Thyroid gland (tissue), 4 donors: ENCODE data around the gene DPYD. TPM values are rescaled to one million over a fixed set of nuclear protein-coding genes. Genes with fewer than 3 reads are reported as not detected.

ENCODE experiments used
- DNase-seq, 2 donors: peaks; one replicate each; pipeline ENCODE4 v3.0.0-alpha.2; 2019
- H3K27ac ChIP-seq, 3 donors: fragments of 200-600 bp; sonication (generic); 1 replicate in 2 of 3; 2 replicates in 1 of 3; pipeline ENCODE4 v1.5.1; 2016 to 2019; ENCODE audit warnings: mild to moderate bottlenecking in 1 of 3, moderate library complexity in 1 of 3
- H3K27me3 ChIP-seq: fragments of 200-600 bp; sonication (generic); one replicate; pipeline ENCODE4 v1.5.1; 2019
- H3K36me3 ChIP-seq, 2 donors: fragments of 200-600 bp; sonication (generic); one replicate each; pipeline ENCODE4 v1.5.1; 2016 to 2019
- H3K4me1 ChIP-seq, 2 donors: fragments of 200-600 bp; sonication (generic); one replicate each; pipeline ENCODE4 v1.5.1; 2017 to 2019
- H3K4me3 ChIP-seq, 3 donors: fragments of 200-600 bp; sonication (generic); replicated peaks in 1 of 3; 1 replicate in 2 of 3; 2 replicates in 1 of 3; pipeline ENCODE4 v1.5.1; 2016; ENCODE audit warnings: mild to moderate bottlenecking in 1 of 3
- H3K9me3 ChIP-seq: fragments of 200-600 bp; sonication (generic); one replicate; pipeline ENCODE4 v1.5.1; 2017
- CTCF ChIP-seq, 6 experiments: fragments of 200-600 bp in 3 of 6; fragments of 450-650 bp in 3 of 6; sonication (generic) in 3 of 6; IDR thresholded peaks; one replicate each; pipeline ENCODE4 v1.5.1; 2016 to 2019; ENCODE audit warnings: antibody characterized with exemption in 6 of 6, mild to moderate bottlenecking in 2 of 6, inconsistent platforms in 1 of 6, moderate library complexity in 1 of 6
- POLR2A ChIP-seq, 2 donors: fragments of 450-650 bp; IDR thresholded peaks; one replicate each; pipeline ENCODE4 v1.6.1; 2017; ENCODE audit warnings: antibody characterized with exemption in 2 of 2, mild to moderate bottlenecking in 2 of 2, moderate library complexity in 1 of 2
- WGBS, 2 donors: methylation state at CpG; one replicate each; pipeline ENCODE4 v1.1.5; 2017; 5-methylcytosine and 5-hydroxymethylcytosine counted together
- intact Hi-C: fragments of 100-400 bp; cut with DNase I; formaldehyde crosslinking; loops from one replicate; pipeline ENCODE4 v1.15.1; 2023
- total RNA-seq, 4 donors: library from RNA; depleted of rRNA; stranded (reverse); fragments of >200 nt; gene quantifications; one replicate each; pipeline ENCODE4 v1.2.3, GENCODE V29; 2016

DPYD gene
- total RNA-seq, 4 donors from 2014 or later, result 27.3 to 54.0 (median 39.5) TPM

GRCh38 chr1:97553971-97554370 lies 366.9 kb downstream of the DPYD start:
- Histone ChIP-seq H3K36me3 (no peaks in the 10 kb centered on the region), H3K27ac (no peak overlapping the region), H3K4me1 (no peaks in the 10 kb centered on the region), H3K9me3 (no peaks in the 10 kb centered on the region), H3K27me3 (no peaks in the 10 kb centered on the region), H3K4me3 (no peak overlapping the region)
- no peak for DNase-seq
- 76 to 80% methylated on average over 2 of the region's 2 CpGs for WGBS, 2 donors
- intact Hi-C loops, result no loop called here
- no peak for TF ChIP-seq CTCF (IDR thresholded peaks at IDR 0.05)
- TF ChIP-seq POLR2A (IDR thresholded peaks at IDR 0.05), result no peak

- H3K27ac ChIP-seq, result no peak overlapping the region
- H3K9me3 ChIP-seq, result no peaks in the 10 kb centered on the region
- TF ChIP-seq POLR2A (IDR thresholded peaks at IDR 0.05), result no peak
- TF ChIP-seq CTCF (IDR thresholded peaks at IDR 0.05), result no peak
- H3K4me3 ChIP-seq, result no peak overlapping the region
- no peaks in the 10 kb centered on the region for H3K36me3 ChIP-seq
- no peaks in the 10 kb centered on the region for H3K27me3 ChIP-seq
- WGBS, 2 donors, result 95 to 96% methylated on average over 1 of the region's 1 CpG
- intact Hi-C loops, result no loop called here
- no peaks in the 10 kb centered on the region for H3K4me1 ChIP-seq
- no peak for DNase-seq
Measured at GRCh38 chr1:97551113-97551512, 369.7 kb downstream of the DPYD start.

GRCh38 chr1:97545446-97545845 lies 375.4 kb downstream of the DPYD start:
- Histone ChIP-seq H3K4me1 (no peaks in the 10 kb centered on the region), H3K9me3 (no peaks in the 10 kb centered on the region), H3K27me3 (no peaks in the 10 kb centered on the region), H3K27ac (no peak overlapping the region), H3K36me3 (no peaks in the 10 kb centered on the region), H3K4me3 (no peak overlapping the region)
- 54 to 74% methylated on average over 4 of the region's 4 CpGs for WGBS, 2 donors
- intact Hi-C loops, result no loop called here
- TF ChIP-seq POLR2A (IDR thresholded peaks at IDR 0.05) (no peak), CTCF (IDR thresholded peaks at IDR 0.05) (no peak)
- no peak for DNase-seq

GRCh38 chr1:97540346-97540888 lies 380.4 kb downstream of the DPYD start:
- Histone ChIP-seq H3K9me3 (no peaks in the 10 kb centered on the region), H3K4me1 (no peaks in the 10 kb centered on the region), H3K27me3 (no peaks in the 10 kb centered on the region), H3K36me3 (no peaks in the 10 kb centered on the region), H3K27ac (no peak overlapping the region), H3K4me3 (no peak overlapping the region)
- TF ChIP-seq POLR2A (IDR thresholded peaks at IDR 0.05) (no peak), CTCF (IDR thresholded peaks at IDR 0.05) (no peak)
- intact Hi-C loops, result no loop called here
- no peak for DNase-seq
- WGBS, 2 donors, result 90 to 92% methylated on average over 6 of the region's 6 CpGs

GRCh38 chr1:97538113-97538512 lies 382.7 kb downstream of the DPYD start:
- intact Hi-C loops, result no loop called here
- TF ChIP-seq CTCF (IDR thresholded peaks at IDR 0.05) (no peak), POLR2A (IDR thresholded peaks at IDR 0.05) (no peak)
- Histone ChIP-seq H3K27ac (no peak overlapping the region), H3K4me3 (no peak overlapping the region), H3K9me3 (no peaks in the 10 kb centered on the region), H3K27me3 (no peaks in the 10 kb centered on the region), H3K36me3 (no peaks in the 10 kb centered on the region), H3K4me1 (no peaks in the 10 kb centered on the region)
- DNase-seq, result no peak
- 91 to 96% methylated on average over 2 of the region's 2 CpGs for WGBS, 2 donors
